Upper lobe of left lung (tissue), 4 donors: ENCODE results near the gene TMEM170B.

Experiments
- CTCF ChIP-seq, 6 experiments: fragments of 450-650 bp in 4 of 6; fragments of 200-600 bp in 2 of 6; sonication (generic) in 2 of 6; IDR thresholded peaks; one replicate each; pipeline ENCODE4 v1.5.1; 2016 to 2019; ENCODE audit warnings: antibody characterized with exemption in 6 of 6
- EP300 ChIP-seq, 4 donors: sonication (generic); formaldehyde crosslinking; IDR thresholded peaks; one replicate each; pipeline ENCODE4 v1.5.1; 2017; ENCODE audit warnings: antibody characterized with exemption in 4 of 4, control low read depth in 2 of 4
- POLR2A ChIP-seq, 4 donors: fragments of 450-650 bp; IDR thresholded peaks; one replicate each; pipeline ENCODE4 v1.5.1; 2016 to 2017; ENCODE audit warnings: antibody characterized with exemption in 4 of 4, mild to moderate bottlenecking in 2 of 4

GRCh38 chr6:11598687-11599086 lies 61.1 kb downstream of the TMEM170B start:
- TF ChIP-seq CTCF (IDR thresholded peaks at IDR 0.05) (no peak), POLR2A (IDR thresholded peaks at IDR 0.05) (no peak), EP300 (IDR thresholded peaks at IDR 0.05) (no peak)
